DOHH2 (cell line): ENCODE results near the gene GPX4.

Source experiments
- H3F3A ChIP-seq: fragments of 200-600 bp; sonication (generic), shearing (Covaris generic); 2 replicates; pipeline ENCODE4 v1.6.0; 2016; ENCODE audit warnings: antibody characterized with exemption, mild to moderate bottlenecking; ENCODE audit not compliant: control insufficient read depth, insufficient read depth
- H3K27ac ChIP-seq: fragments of 200-600 bp; sonication (generic); 2 replicates; pipeline ENCODE4 v1.5.1; 2014; ENCODE audit warnings: low read depth, mild to moderate bottlenecking, low read length, moderate library complexity
- H3K27me3 ChIP-seq: fragments of 200-600 bp; sonication (generic); 2 replicates; pipeline ENCODE4 v1.6.1; 2014; ENCODE audit warnings: mild to moderate bottlenecking, low read length, mixed read lengths; ENCODE audit not compliant: control insufficient read depth
- H3K36me3 ChIP-seq: fragments of 200-600 bp; sonication (generic); 2 replicates; pipeline ENCODE4 v1.6.1; 2014; ENCODE audit warnings: mild to moderate bottlenecking, low read length, moderate library complexity, mixed read lengths; ENCODE audit not compliant: control insufficient read depth
- H3K4me1 ChIP-seq: fragments of 200-600 bp; sonication (generic); 2 replicates; pipeline ENCODE4 v1.6.1; 2014; ENCODE audit warnings: mild to moderate bottlenecking, low read length, mixed read lengths; ENCODE audit not compliant: control insufficient read depth
- H3K4me2 ChIP-seq: fragments of 200-600 bp; sonication (generic); 2 replicates; pipeline ENCODE4 v1.6.0; 2014; ENCODE audit warnings: mild to moderate bottlenecking, low read length, moderate library complexity
- H3K4me3 ChIP-seq: fragments of 200-600 bp; sonication (generic); 2 replicates; pipeline ENCODE4 v1.5.1; 2014; ENCODE audit warnings: mild to moderate bottlenecking, low read length, mixed read lengths
- H3K79me2 ChIP-seq: fragments of 200-600 bp; sonication (generic); 2 replicates; pipeline ENCODE4 v1.6.1; 2014; ENCODE audit warnings: mild to moderate bottlenecking, low read length, mixed read lengths; ENCODE audit not compliant: control insufficient read depth
- H3K9me2 ChIP-seq: fragments of 200-600 bp; sonication (generic); replicated peaks from 2 replicates; pipeline ENCODE4 v1.6.1; 2014; ENCODE audit warnings: mild to moderate bottlenecking, low read length, mixed read lengths; ENCODE audit not compliant: control insufficient read depth
- H3K9me3 ChIP-seq: fragments of 200-600 bp; sonication (generic); 2 replicates; pipeline ENCODE4 v1.6.1; 2014; ENCODE audit warnings: antibody characterized with exemption, low read length, mixed read lengths; ENCODE audit not compliant: control insufficient read depth, insufficient read depth
- H4K20me1 ChIP-seq: fragments of 200-600 bp; sonication (generic); 2 replicates; pipeline ENCODE4 v1.6.0; 2014; ENCODE audit warnings: low read depth, mild to moderate bottlenecking, antibody characterized with exemption, low read length, moderate library complexity; ENCODE audit not compliant: control insufficient read depth, insufficient read depth
- CTCF ChIP-seq: fragments of 200-600 bp; sonication (generic); IDR thresholded peaks from one replicate; pipeline ENCODE4 v1.5.1; 2014; ENCODE audit warnings: antibody characterized with exemption, mild to moderate bottlenecking, low read depth, low read length; ENCODE audit not compliant: poor library complexity, severe bottlenecking
- EZH2phosphoT487 ChIP-seq: fragments of 200-600 bp; sonication (generic); IDR thresholded peaks from 2 replicates; pipeline ENCODE4 v1.6.1; 2017; ENCODE audit warnings: borderline replicate concordance, mild to moderate bottlenecking, antibody characterized with exemption, low read length, moderate library complexity, mixed read lengths

Gene GPX4

GRCh38 chr19:1060689-1061088, 43.1 kb upstream of the GPX4 start:
- TF ChIP-seq CTCF (no peak), EZH2phosphoT487 (no peak)
- H3K4me3 ChIP-seq, result no peak overlapping the region

GRCh38 chr19:1061987-1062386, 41.8 kb upstream of the GPX4 start:
- Histone ChIP-seq H3K79me2 (no peaks in the 10 kb centered on the region), H3K36me3 (peaks cover 10% of the 10 kb centered on the region), H4K20me1 (no peaks in the 10 kb centered on the region), H3K4me1 (peaks cover 39% of the 10 kb centered on the region), H3F3A (peaks cover 5% of the 10 kb centered on the region; the same call in 1 of the 2 replicates), H3K9me2 (no peaks in the 10 kb centered on the region), H3K4me2 (no peak overlapping the region), H3K27ac (no peak overlapping the region), H3K27me3 (no peaks in the 10 kb centered on the region), H3K9me3 (no peaks in the 10 kb centered on the region), H3K4me3 (no peak overlapping the region)
- TF ChIP-seq CTCF (no peak), EZH2phosphoT487 (no peak)

More at GRCh38 chr19:1060689-1061088, 43.1 kb upstream of the GPX4 start:
- no peaks in the 10 kb centered on the region for H3K9me3 ChIP-seq
- peaks cover 30% of the 10 kb centered on the region for H3K4me1 ChIP-seq
- no peak overlapping the region for H3K4me2 ChIP-seq
- H4K20me1 ChIP-seq, result no peaks in the 10 kb centered on the region
- H3K27me3 ChIP-seq, result no peaks in the 10 kb centered on the region
- no peak overlapping the region for H3K27ac ChIP-seq
- no peaks in the 10 kb centered on the region for H3K79me2 ChIP-seq
- peaks cover 15% of the 10 kb centered on the region for H3K36me3 ChIP-seq
- no peaks in the 10 kb centered on the region for H3K9me2 ChIP-seq
- peaks cover 5% of the 10 kb centered on the region; the same call in 1 of the 2 replicates for H3F3A ChIP-seq

- peaks cover 35% of the 10 kb centered on the region for H3K4me1 ChIP-seq
- H3K9me3 ChIP-seq, result no peaks in the 10 kb centered on the region
- no peaks in the 10 kb centered on the region for H3K9me2 ChIP-seq
- H3K79me2 ChIP-seq, result no peaks in the 10 kb centered on the region
- H3K27ac ChIP-seq, result no peak overlapping the region
- no peaks in the 10 kb centered on the region for H4K20me1 ChIP-seq
- H3K4me2 ChIP-seq, result no peak overlapping the region
- no peaks in the 10 kb centered on the region for H3K27me3 ChIP-seq
- TF ChIP-seq EZH2phosphoT487 (no peak), CTCF (no peak)
- H3K36me3 ChIP-seq, result peaks cover 6% of the 10 kb centered on the region
- H3F3A ChIP-seq, result peaks cover 5% of the 10 kb centered on the region; the same call in 1 of the 2 replicates
- H3K4me3 ChIP-seq, result no peak overlapping the region
Observed at GRCh38 chr19:1062387-1063029, 41.3 kb upstream of the GPX4 start.
